Gastrocnemius medialis (tissue), 4 donors: ENCODE results near the gene PKP4. TPM values are rescaled to one million over a fixed set of nuclear protein-coding genes. Genes with fewer than 3 reads are reported as not detected.

Experiments
- ATAC-seq, 2 donors: fragments of 150-250 bp; one replicate each; pipeline ENCODE4 v1.9.1; 2016
- DNase-seq, 2 donors: peaks; one replicate each; pipeline ENCODE4 v3.0.0-alpha.2; 2019
- H3K27ac ChIP-seq, 4 donors: fragments of 200-600 bp; sonication (generic); 1 replicate in 1 of 4; 2 replicates in 3 of 4; pipeline ENCODE4 v1.5.1; 2016 to 2018; ENCODE audit warnings: mild to moderate bottlenecking in 2 of 4, moderate library complexity in 1 of 4
- H3K27me3 ChIP-seq, 3 donors: fragments of 200-600 bp; sonication (generic) in 2 of 3; 1 replicate in 1 of 3; 2 replicates in 2 of 3; pipeline versions ENCODE4 v1.5.1 to v1.6.0; 2016 to 2019; ENCODE audit warnings: mild to moderate bottlenecking in 1 of 3, moderate library complexity in 1 of 3
- H3K36me3 ChIP-seq, 2 donors: fragments of 200-600 bp; sonication (generic) in 1 of 2; one replicate each; pipeline ENCODE4 v1.5.1; 2017 to 2018
- H3K4me1 ChIP-seq, 2 donors: fragments of 200-600 bp; sonication (generic) in 1 of 2; one replicate each; pipeline ENCODE4 v1.5.1; 2016 to 2017; ENCODE audit warnings: mild to moderate bottlenecking in 2 of 2
- H3K4me3 ChIP-seq, 4 donors: fragments of 200-600 bp; sonication (generic) in 3 of 4; 1 replicate in 1 of 4; 2 replicates in 3 of 4; pipeline ENCODE4 v1.5.1; 2016 to 2019; ENCODE audit warnings: mild to moderate bottlenecking in 2 of 4
- H3K9me3 ChIP-seq, 3 donors: fragments of 200-600 bp; sonication (generic) in 2 of 3; 1 replicate in 1 of 3; 2 replicates in 2 of 3; pipeline ENCODE4 v1.5.1; 2016 to 2019
- CTCF ChIP-seq, 5 experiments: fragments of 450-650 bp in 3 of 5; fragments of 200-600 bp in 2 of 5; sonication (generic) in 2 of 5; IDR thresholded peaks in 4 of 5; conservative IDR thresholded peaks in 1 of 5; 1 replicate in 4 of 5; 2 replicates in 1 of 5; pipeline ENCODE4 v1.5.1; 2016 to 2019; ENCODE audit warnings: antibody characterized with exemption in 5 of 5, mild to moderate bottlenecking in 3 of 5, moderate library complexity in 3 of 5
- POLR2A ChIP-seq, 2 donors: fragments of 450-650 bp; IDR thresholded peaks; one replicate each; pipeline ENCODE4 v1.6.1; 2017; ENCODE audit warnings: antibody characterized with exemption in 2 of 2, mild to moderate bottlenecking in 2 of 2, moderate library complexity in 2 of 2
- in situ Hi-C, 4 donors: fragments of 200-750 bp; cut with MboI; loops; one replicate each; pipeline versions ENCODE4 v1.15.0 to v1.8.0; 2017; ENCODE audit warnings: low sequenced_read_pairs in 4 of 4
- intact Hi-C: fragments of 100-400 bp; cut with DNase I; formaldehyde crosslinking; loops from one replicate; pipeline ENCODE4 v1.15.1; 2023; ENCODE audit warnings: low total_unique reads
- total RNA-seq, 4 donors: library from RNA; depleted of rRNA; stranded (reverse); fragments of >200 nt; gene quantifications; one replicate each; pipeline versions ENCODE4 v1.1.0 to v1.2.3, GENCODE V29; 2016

The PKP4 gene
- total RNA-seq, 4 donors from 2014 or later = 15.3 to 36.0 (median 25.6) TPM

GRCh38 chr2:158633261-158633660, 176.5 kb downstream of the PKP4 start:
- Histone ChIP-seq H3K4me3 (no peak overlapping the region), H3K9me3 (no peaks in the 10 kb centered on the region), H3K4me1 (no peaks in the 10 kb centered on the region), H3K36me3 (peaks cover 0 to 12% of the 10 kb centered on the region in 2 donors), H3K27me3 (no peaks in the 10 kb centered on the region), H3K27ac (no peak overlapping the region)
- DNase-seq = no peak
- intact Hi-C loops = no loop called here
- in situ Hi-C loops = no loop called here
- TF ChIP-seq CTCF (IDR thresholded peaks at IDR 0.05 in 4 of 5, conservative IDR thresholded peaks at IDR 0.05 in 1 of 5) (no peak), POLR2A (IDR thresholded peaks at IDR 0.05) (no peak)
- ATAC-seq = no peak

GRCh38 chr2:158634627-158635026, 177.9 kb downstream of the PKP4 start:
- ATAC-seq (no peak), DNase-seq (no peak)
- Histone ChIP-seq H3K27ac (no peak overlapping the region), H3K36me3 (peaks cover 0 to 12% of the 10 kb centered on the region in 2 donors), H3K27me3 (no peaks in the 10 kb centered on the region), H3K4me1 (no peaks in the 10 kb centered on the region), H3K4me3 (no peak overlapping the region), H3K9me3 (no peaks in the 10 kb centered on the region)
- in situ Hi-C loops (no loop called here), intact Hi-C loops (no loop called here)
- no peak for TF ChIP-seq CTCF (IDR thresholded peaks at IDR 0.05 in 4 of 5, conservative IDR thresholded peaks at IDR 0.05 in 1 of 5)
- TF ChIP-seq POLR2A (IDR thresholded peaks at IDR 0.05) = no peak

- Histone ChIP-seq H3K4me1 (no peaks in the 10 kb centered on the region), H3K9me3 (no peaks in the 10 kb centered on the region), H3K27ac (no peak overlapping the region), H3K36me3 (peaks cover 0 to 12% of the 10 kb centered on the region in 2 donors), H3K4me3 (no peak overlapping the region), H3K27me3 (no peaks in the 10 kb centered on the region)
- ATAC-seq (no peak), DNase-seq (no peak)
- in situ Hi-C loops (no loop called here), intact Hi-C loops (no loop called here)
- TF ChIP-seq CTCF (IDR thresholded peaks at IDR 0.05 in 4 of 5, conservative IDR thresholded peaks at IDR 0.05 in 1 of 5) (no peak), POLR2A (IDR thresholded peaks at IDR 0.05) (no peak)
Measured at GRCh38 chr2:158635961-158636601, 179.3 kb downstream of the PKP4 start.

GRCh38 chr2:158637357-158637756, 180.6 kb downstream of the PKP4 start:
- H3K36me3 ChIP-seq = peaks cover 0 to 6% of the 10 kb centered on the region in 2 donors
- no peaks in the 10 kb centered on the region for H3K9me3 ChIP-seq
- no peak overlapping the region for H3K4me3 ChIP-seq
- in situ Hi-C loops = no loop called here
- no peak for DNase-seq
- no peak overlapping the region for H3K27ac ChIP-seq
- H3K4me1 ChIP-seq = no peaks in the 10 kb centered on the region
- no peaks in the 10 kb centered on the region for H3K27me3 ChIP-seq
- ATAC-seq = no peak
- TF ChIP-seq POLR2A (IDR thresholded peaks at IDR 0.05) = no peak
- TF ChIP-seq CTCF (IDR thresholded peaks at IDR 0.05 in 4 of 5, conservative IDR thresholded peaks at IDR 0.05 in 1 of 5) = no peak
- intact Hi-C loops = no loop called here

GRCh38 chr2:158644139-158644538, 187.4 kb downstream of the PKP4 start:
- ATAC-seq = no peak

More at GRCh38 chr2:158644139-158644538, 187.4 kb downstream of the PKP4 start:
- peaks cover 0 to 7% of the 10 kb centered on the region in 2 donors for H3K36me3 ChIP-seq
- no peak overlapping the region for H3K27ac ChIP-seq
- no peak overlapping the region for H3K4me3 ChIP-seq
- H3K4me1 ChIP-seq = no peaks in the 10 kb centered on the region
- intact Hi-C loops = no loop called here
- no peak for DNase-seq
- no peaks in the 10 kb centered on the region for H3K9me3 ChIP-seq
- in situ Hi-C loops = no loop called here
- no peaks in the 10 kb centered on the region for H3K27me3 ChIP-seq
- TF ChIP-seq POLR2A (IDR thresholded peaks at IDR 0.05) (no peak), CTCF (IDR thresholded peaks at IDR 0.05 in 4 of 5, conservative IDR thresholded peaks at IDR 0.05 in 1 of 5) (no peak)
